H1 (cell line): Measurements from ENCODE around the gene STRADB. TPM values are rescaled to one million over a fixed set of nuclear protein-coding genes. Genes with fewer than 3 reads are reported as not detected.

Experiments
- CTCF ChIA-PET: fragments of 300-600 bp; sonication (Branson Sonifier 250); formaldehyde crosslinking; loops from one replicate; lab custom pipeline; 2021; ENCODE audit not compliant: partially characterized antibody; lab: Charles Lee
- POLR2A ChIA-PET: fragments of 300-600 bp; sonication (Branson Sonifier 250); formaldehyde crosslinking; loops from one replicate; lab custom pipeline; 2021; ENCODE audit warnings: inconsistent platforms; ENCODE audit not compliant: partially characterized antibody; lab: Charles Lee
- DNase-seq, 2 experiments: peaks; one replicate each; pipeline versions ENCODE4 v3.0.0 to v3.0.0-alpha.2; 2010 to 2022; ENCODE audit warnings: low spot score in 2 of 2, low read depth in 1 of 2, mixed read lengths in 1 of 2
- FAIRE-seq: peaks from 2 replicates; lab custom pipeline; 2011; peaks lifted over from hg19 to GRCh38; lab: Jason Lieb, UNC
- H2AFZ ChIP-seq: 2 replicates; pipeline ENCODE4 v1.8.1; 2012; ENCODE audit warnings: low read length, inconsistent platforms
- H2AK5ac ChIP-seq: 2 replicates; pipeline ENCODE4 v1.6.1; 2013; ENCODE audit warnings: low read depth, low read length
- H2BK120ac ChIP-seq: replicated peaks from 2 replicates; pipeline ENCODE3; 2013; ENCODE audit warnings: low read depth, low read length, inconsistent platforms
- H2BK12ac ChIP-seq: 2 replicates; pipeline ENCODE4 v1.6.1; 2013; ENCODE audit warnings: low read depth, low read length
- H2BK15ac ChIP-seq: 2 replicates; pipeline ENCODE4 v1.6.1; 2013; ENCODE audit warnings: low read length
- H2BK20ac ChIP-seq: 2 replicates; pipeline ENCODE4 v1.6.1; 2013; ENCODE audit warnings: low read length
- H2BK5ac ChIP-seq: 2 replicates; pipeline ENCODE4 v1.6.1; 2013; ENCODE audit warnings: low read depth, low read length
- H3K14ac ChIP-seq: 2 replicates; pipeline ENCODE4 v1.6.1; 2013; ENCODE audit warnings: inconsistent platforms; ENCODE audit not compliant: insufficient read length
- H3K18ac ChIP-seq: 2 replicates; pipeline ENCODE4 v1.6.1; 2013; ENCODE audit warnings: low read length; ENCODE audit errors: extremely low read depth
- H3K23ac ChIP-seq: 2 replicates; pipeline ENCODE4 v1.6.1; 2013; ENCODE audit warnings: inconsistent platforms; ENCODE audit not compliant: insufficient read length
- H3K23me2 ChIP-seq: 2 replicates; pipeline ENCODE4 v1.6.1; 2013; ENCODE audit warnings: low read depth, low read length
- H3K27ac ChIP-seq: 2 replicates; pipeline ENCODE4 v1.6.1; 2011; ENCODE audit warnings: low read depth, low read length, inconsistent platforms
- H3K27me3 ChIP-seq, 4 experiments: replicated peaks in 1 of 4; 1 replicate in 1 of 4; 2 replicates in 3 of 4; pipeline versions ENCODE4 v1.6.1 to v1.8.1; 2011 to 2013; ENCODE audit warnings: low read length in 3 of 4, mild to moderate bottlenecking in 3 of 4, inconsistent platforms in 2 of 4, mixed read lengths in 2 of 4, moderate library complexity in 1 of 4; ENCODE audit not compliant: control insufficient read depth in 3 of 4, insufficient read depth in 3 of 4; ENCODE audit errors: extremely low read depth in 1 of 4
- H3K36me3 ChIP-seq, 4 experiments: 2 replicates each; pipeline versions ENCODE4 v1.6.1 to v1.8.1; 2011 to 2013; ENCODE audit warnings: mild to moderate bottlenecking in 4 of 4, low read length in 3 of 4, moderate library complexity in 2 of 4, control low read depth in 1 of 4, inconsistent platforms in 1 of 4; ENCODE audit not compliant: insufficient read depth in 4 of 4, control insufficient read depth in 2 of 4
- H3K4ac ChIP-seq: replicated peaks from 2 replicates; pipeline ENCODE3; 2013; ENCODE audit warnings: low read length, low read depth, mixed read lengths, inconsistent platforms; ENCODE audit not compliant: insufficient read length
- H3K4me1 ChIP-seq, 4 experiments: replicated peaks in 1 of 4; 1 replicate in 1 of 4; 2 replicates in 3 of 4; pipeline versions ENCODE4 v1.6.1 to v1.8.1; 2011 to 2013; ENCODE audit warnings: low read length in 3 of 4, inconsistent platforms in 2 of 4, mixed read lengths in 1 of 4; ENCODE audit not compliant: insufficient read depth in 4 of 4, control insufficient read depth in 3 of 4
- H3K4me2 ChIP-seq, 2 experiments: 2 replicates each; pipeline versions ENCODE4 v1.6.1 to v1.8.1; 2011 to 2013; ENCODE audit warnings: low read depth in 2 of 2, low read length in 2 of 2, control low read depth in 1 of 2, inconsistent platforms in 1 of 2, mild to moderate bottlenecking in 1 of 2; ENCODE audit not compliant: insufficient read depth in 1 of 2
- H3K4me3 ChIP-seq, 4 experiments: fragments of 200-600, 300-600 bp in 1 of 4; sonication (generic), shearing (Covaris generic), sonication (Bioruptor Twin) in 1 of 4; 2 replicates each; pipeline versions ENCODE4 v1.5.1 to v1.8.1; 2011 to 2016; ENCODE audit warnings: low read length in 4 of 4, low read depth in 3 of 4, control low read depth in 2 of 4, inconsistent platforms in 2 of 4, mild to moderate bottlenecking in 2 of 4, mixed read lengths in 1 of 4, moderate library complexity in 1 of 4; ENCODE audit not compliant: insufficient read depth in 2 of 4; ENCODE audit errors: extremely low read depth in 1 of 4
- H3K56ac ChIP-seq: replicated peaks from 2 replicates; pipeline ENCODE3; 2013; ENCODE audit warnings: low read depth, mild to moderate bottlenecking, mixed read lengths, low read length, inconsistent platforms; ENCODE audit not compliant: insufficient read length
- H3K79me1 ChIP-seq: 2 replicates; pipeline ENCODE4 v1.6.1; 2013; ENCODE audit warnings: low read depth, low read length, control low read depth
- H3K79me2 ChIP-seq, 2 experiments: 2 replicates each; pipeline versions ENCODE4 v1.6.1 to v1.8.1; 2012 to 2013; ENCODE audit warnings: low read length in 2 of 2, mild to moderate bottlenecking in 2 of 2, inconsistent platforms in 1 of 2; ENCODE audit not compliant: insufficient read depth in 2 of 2, control insufficient read depth in 1 of 2
- H3K9ac ChIP-seq, 4 experiments: replicated peaks in 1 of 4; 1 replicate in 1 of 4; 2 replicates in 3 of 4; pipeline versions ENCODE4 v1.6.1 to v1.8.1; 2011 to 2013; ENCODE audit warnings: low read depth in 3 of 4, low read length in 3 of 4, control low read depth in 2 of 4, mild to moderate bottlenecking in 2 of 4, moderate library complexity in 2 of 4, inconsistent platforms in 1 of 4; ENCODE audit errors: extremely low read depth in 1 of 4
- H3K9me3 ChIP-seq, 2 experiments: 2 replicates each; pipeline versions ENCODE4 v1.6.1 to v1.8.1; 2012 to 2013; ENCODE audit warnings: mild to moderate bottlenecking in 2 of 2, moderate library complexity in 2 of 2, control low read depth in 1 of 2, inconsistent platforms in 1 of 2, low read depth in 1 of 2, low read length in 1 of 2, mixed read lengths in 1 of 2; ENCODE audit not compliant: insufficient read depth in 2 of 2
- H4K20me1 ChIP-seq, 2 experiments: replicated peaks in 1 of 2; 2 replicates each; pipeline versions ENCODE3 to v1.8.1; 2011 to 2013; ENCODE audit warnings: inconsistent platforms in 2 of 2, low read length in 2 of 2, mild to moderate bottlenecking in 1 of 2; ENCODE audit not compliant: insufficient read depth in 2 of 2, control insufficient read depth in 1 of 2
- H4K5ac ChIP-seq: 2 replicates; pipeline ENCODE4 v1.6.1; 2013; ENCODE audit warnings: low read length, low read depth, mixed read lengths, inconsistent platforms; ENCODE audit not compliant: insufficient read length
- H4K8ac ChIP-seq: 2 replicates; pipeline ENCODE4 v1.8.0; 2013; ENCODE audit warnings: mild to moderate bottlenecking, moderate library complexity, low read length, inconsistent platforms; ENCODE audit not compliant: insufficient read depth; ENCODE audit errors: extremely low read depth
- H4K91ac ChIP-seq: replicated peaks from 2 replicates; pipeline ENCODE3; 2013; ENCODE audit warnings: low read length, mixed read lengths, inconsistent platforms; ENCODE audit not compliant: insufficient read length
- ASH2L ChIP-seq: fragments of 200-600, 300-600 bp; sonication (generic); IDR thresholded peaks from one replicate; pipeline ENCODE4 v1.7.1; 2017; ENCODE audit warnings: low read length
- CHD2 ChIP-seq: IDR thresholded peaks from 2 replicates; pipeline ENCODE4 v1.6.1; 2012; ENCODE audit warnings: low read length, improper control_type of control experiment
- CTBP2 ChIP-seq: IDR thresholded peaks from 2 replicates; pipeline ENCODE4 v1.7.0; 2011; ENCODE audit warnings: borderline replicate concordance, mild to moderate bottlenecking, moderate library complexity, mixed read lengths, low read length; ENCODE audit not compliant: insufficient read depth, insufficient read length
- EP300 ChIP-seq, 2 experiments: IDR thresholded peaks; 1 replicate in 1 of 2; 2 replicates in 1 of 2; pipeline ENCODE4 v1.6.1; 2011 to 2012; ENCODE audit warnings: low read depth in 2 of 2, low read length in 2 of 2, mild to moderate bottlenecking in 2 of 2, borderline replicate concordance in 1 of 2, inconsistent platforms in 1 of 2, moderate library complexity in 1 of 2
- GABPA ChIP-seq: IDR thresholded peaks from 2 replicates; pipeline ENCODE4 v1.6.1; 2011; ENCODE audit warnings: mild to moderate bottlenecking, low read length, moderate library complexity, borderline replicate concordance; ENCODE audit not compliant: insufficient read depth
- HDAC2 ChIP-seq, 2 experiments: fragments of 300-600 bp in 1 of 2; sonication (generic) in 1 of 2; IDR thresholded peaks; 2 replicates each; pipeline ENCODE4 v1.6.1; 2011 to 2012; ENCODE audit warnings: low read depth in 2 of 2, low read length in 2 of 2, mild to moderate bottlenecking in 2 of 2, moderate library complexity in 2 of 2, borderline replicate concordance in 1 of 2, inconsistent platforms in 1 of 2
- NRF1 ChIP-seq: IDR thresholded peaks from 2 replicates; pipeline ENCODE4 v1.6.1; 2011; ENCODE audit warnings: mild to moderate bottlenecking, low read depth, low read length, improper control_type of control experiment
- SIN3A ChIP-seq, 2 experiments: IDR thresholded peaks in 1 of 2; conservative IDR thresholded peaks in 1 of 2; 2 replicates each; pipeline ENCODE4 v1.6.1; 2011 to 2012; ENCODE audit warnings: low read length in 2 of 2, improper control_type of control experiment in 1 of 2, low read depth in 1 of 2, mild to moderate bottlenecking in 1 of 2
- SIRT6 ChIP-seq: IDR thresholded peaks from one replicate; pipeline ENCODE4 v1.7.1; 2012; ENCODE audit warnings: low read length, inconsistent platforms
- SP1 ChIP-seq: IDR thresholded peaks from 2 replicates; pipeline ENCODE4 v1.6.1; 2011; ENCODE audit warnings: low read depth, low read length
- SP2 ChIP-seq: IDR thresholded peaks from 2 replicates; pipeline ENCODE4 v1.6.1; 2012; ENCODE audit warnings: mild to moderate bottlenecking, low read length, inconsistent platforms
- SP4 ChIP-seq: IDR thresholded peaks from 2 replicates; pipeline ENCODE4 v1.6.1; 2012; ENCODE audit warnings: low read length, inconsistent platforms
- TEAD4 ChIP-seq: IDR thresholded peaks from 2 replicates; pipeline ENCODE4 v1.6.1; 2012; ENCODE audit warnings: low read depth, low read length, inconsistent platforms, mixed read lengths
- WGBS, 2 experiments: shearing (Covaris generic) in 1 of 2; methylation state at CpG; one replicate each; pipeline versions ENCODE4 v1.1.6 to v1.1.7; 2013 to 2015; ENCODE audit warnings: low lambda C conversion rate in 2 of 2, mixed read lengths in 2 of 2, inconsistent platforms in 1 of 2, low coverage in 1 of 2, missing lambda C conversion rate in 1 of 2; ENCODE audit not compliant: insufficient replicate concordance in 2 of 2, insufficient coverage in 1 of 2, insufficient read length in 1 of 2; ENCODE audit errors: extremely low coverage in 1 of 2, missing lambda C conversion rate in 1 of 2; 5-methylcytosine and 5-hydroxymethylcytosine counted together
- polyA plus RNA-seq, 7 experiments: library from polyadenylated mRNA; depleted of rRNA in 3 of 7; stranded (reverse) in 5 of 7; unstranded in 2 of 7; fragments of >200 nt in 5 of 7; fragments of 200-250 nt in 2 of 7; gene quantifications; 1 replicate in 5 of 7; 2 replicates in 1 of 7; 4 replicates in 1 of 7; pipeline versions ENCODE4 v1.2.1 to v1.2.3, GENCODE V29; 2011 to 2013; ENCODE audit warnings: missing spikeins in 2 of 7, mixed read lengths in 2 of 7
- total RNA-seq: library from RNA; stranded (reverse); fragmentation: NEBNext Ultra II Directional; extraction: Animal tissue kit (Norgen Biotek cat#: 25700); gene quantifications from 2 replicates; pipeline ENCODE4 v1.2.1, GENCODE V29; 2021

Gene STRADB
- total and polyA plus RNA-seq, 2 of the 8 experiments (the other 6 are each of a cell fraction or from before 2014, with no cell fraction given), result 20.9 to 34.9 TPM

DNA sequence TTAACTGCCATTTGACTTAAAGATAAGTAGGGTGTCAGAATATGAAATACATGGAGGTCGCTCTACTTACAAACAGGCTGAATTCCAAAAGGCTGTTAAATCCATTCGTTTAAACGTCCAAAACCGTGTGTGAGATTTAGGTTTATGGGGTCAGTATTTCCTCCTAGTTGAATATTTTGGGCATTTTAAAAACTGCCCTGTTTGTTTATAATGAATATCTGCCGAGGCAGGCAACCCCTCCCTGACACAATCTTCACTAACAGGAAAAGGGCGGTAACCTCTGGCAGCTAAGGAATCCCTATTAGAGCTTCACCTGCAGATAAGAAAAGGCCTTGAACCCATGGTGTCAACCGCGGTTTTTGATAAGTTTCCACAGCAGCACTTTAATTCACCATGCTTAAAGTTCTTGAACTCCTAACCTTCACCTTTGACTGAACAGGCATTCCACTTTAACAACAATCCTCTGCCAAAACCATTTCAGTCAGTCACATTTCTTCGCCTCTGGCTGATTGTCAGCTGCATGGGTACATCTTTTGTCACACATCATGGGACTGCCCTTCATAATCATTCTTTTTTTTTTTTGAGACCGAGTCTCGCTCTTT is 18.0 kb upstream of the STRADB start:
- FAIRE-seq, result no peak
- no peak for TF ChIP-seq EP300 (IDR thresholded peaks at IDR 0.05; ENCODE audit: borderline replicate concordance in 1 of 2, low read depth in 2 of 2, low read length in 2 of 2)
- no peak for TF ChIP-seq TEAD4
- TF ChIP-seq SP2, result no peak
- no peak for TF ChIP-seq SP4
- TF ChIP-seq CTBP2, result no peak
- TF ChIP-seq CHD2, result no peak
- TF ChIP-seq ASH2L, result no peak
- no peak for TF ChIP-seq SIRT6
- TF ChIP-seq SP1, result no peak
- no peak for TF ChIP-seq SIN3A (conservative IDR thresholded peaks at IDR 0.05 in 1 of 2, IDR thresholded peaks at IDR 0.05 in 1 of 2; ENCODE audit: low read depth in 1 of 2, low read length in 2 of 2)
- no peak for TF ChIP-seq NRF1
- TF ChIP-seq HDAC2 (IDR thresholded peaks at IDR 0.05; ENCODE audit: borderline replicate concordance in 1 of 2, low read depth in 2 of 2, low read length in 2 of 2), result no peak
- TF ChIP-seq GABPA, result no peak

More for the DNA sequence above, 18.0 kb upstream of the STRADB start:
- Histone ChIP-seq H2BK12ac (no peak overlapping the region), H3K56ac (no peak overlapping the region), H3K9me3 (peaks cover 11 to 12% of the 10 kb centered on the region in 2 experiments; a peak in 2 of 4 replicates), H3K9ac (no peak overlapping the region), H2BK5ac (no peak overlapping the region), H3K79me1 (no peaks in the 10 kb centered on the region), H3K27ac (no peak overlapping the region), H2BK120ac (no peak overlapping the region), H4K5ac (no peak overlapping the region), H3K14ac (no peak overlapping the region), H3K4me2 (no peak overlapping the region), H3K27me3 (no peaks in the 10 kb centered on the region), H2BK20ac (no peak overlapping the region), H3K36me3 (peaks cover 0 to 5% (median 0%) of the 10 kb centered on the region in 4 experiments; a peak in 1 of 8 replicates), H3K4ac (no peak overlapping the region), H3K18ac (no peak overlapping the region), H3K4me3 (no peak overlapping the region), H2AK5ac (no peak overlapping the region), H4K20me1 (peaks cover 0 to 2% of the 10 kb centered on the region in 2 experiments), H3K4me1 (no peaks in the 10 kb centered on the region), H4K8ac (no peak overlapping the region), H4K91ac (no peak overlapping the region), H2BK15ac (no peak overlapping the region), H3K23me2 (no peaks in the 10 kb centered on the region), H2AFZ (no peak overlapping the region), H3K23ac (no peak overlapping the region), H3K79me2 (0 out of 4 replicates have a peak, but pooled peaks cover 0 to 3% of the 10 kb centered on the region in 2 experiments)
- ChIA-PET POLR2A (no interaction called here), CTCF (interaction anchor here (0.7 to 1.7 kb wide), 4 partner anchors 12 to 70 kb away, joined by 3 to 5 read pairs (median 4); no protein-coding TSS in a partner anchor)
- DNase-seq, result no peak
- WGBS, 2 experiments, result 91% methylated on average over 11 of the region's 11 CpGs; no CpG with 5 or more reads in 1 of the 2 experiments
